ENCODE measurements around the gene SLC26A1.

The SLC26A1 gene

DNA sequence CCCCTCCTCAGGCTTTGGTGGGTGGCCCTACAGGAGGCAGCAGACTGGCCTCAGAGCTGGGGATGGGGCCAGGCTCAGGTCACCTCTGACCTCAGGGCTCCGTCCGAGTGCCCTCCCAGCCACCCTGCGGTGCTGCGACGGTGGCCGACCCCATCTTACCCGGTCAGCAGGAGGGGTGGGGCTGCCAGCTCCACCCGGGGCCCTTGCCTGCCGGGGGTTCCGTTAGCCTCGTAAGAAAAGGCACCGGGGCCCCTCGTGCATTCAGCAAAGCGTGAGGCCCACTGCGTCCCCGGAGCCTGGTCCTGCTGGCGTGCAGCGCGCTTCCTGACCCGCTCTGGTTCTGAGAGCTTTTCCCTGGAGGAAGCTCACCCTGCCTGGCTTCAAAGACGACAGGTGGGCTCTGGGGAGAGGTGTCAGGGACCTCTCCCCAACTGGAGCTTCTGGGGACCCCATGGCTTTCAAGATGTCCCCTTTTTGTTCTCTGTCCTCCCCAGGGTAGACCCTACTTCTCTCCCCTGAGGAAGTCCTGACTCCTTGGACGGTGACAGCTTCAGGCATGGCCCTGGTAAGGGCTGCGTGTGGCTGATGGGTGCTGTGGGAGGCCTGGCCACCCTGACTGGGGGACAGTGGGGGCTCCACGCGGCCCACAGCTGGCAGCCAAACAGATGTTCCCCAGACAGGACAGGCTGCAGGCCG, 34.2 kb upstream of the SLC26A1 start:
- no peak for TF ChIP-seq EZH2phosphoT487 (IDR thresholded peaks at IDR 0.05; ENCODE audit: low read length)
- TF ChIP-seq CTCF (IDR thresholded peaks at IDR 0.05; ENCODE audit: low read length): no peak
- no peak for TF ChIP-seq EZH2 (optimal IDR thresholded peaks at IDR 0.05; ENCODE audit: low read depth, low read length)
- no peak for DNase-seq
- no peaks in the 10 kb centered on the region for H3K27me3 ChIP-seq (replicated peaks; ENCODE audit: insufficient read depth, low read length)
- no peak overlapping the region for H3K4me3 ChIP-seq (ENCODE audit: low read length)
- H3K9ac ChIP-seq (ENCODE audit: low read length): no peak overlapping the region
- no peaks in the 10 kb centered on the region for H3K4me1 ChIP-seq (ENCODE audit: low read length)
- H3K27ac ChIP-seq (ENCODE audit: low read length): no peak overlapping the region
- H4K20me1 ChIP-seq (ENCODE audit: insufficient read depth, low read length): no peaks in the 10 kb centered on the region
- H3K9me3 ChIP-seq (replicated peaks; ENCODE audit: insufficient read depth, low read length): no peaks in the 10 kb centered on the region
- no peaks in the 10 kb centered on the region for H3K36me3 ChIP-seq (replicated peaks; ENCODE audit: insufficient read depth, low read length)
- H3F3A ChIP-seq (ENCODE audit: insufficient read depth, low read length): no peaks in the 10 kb centered on the region
- H3K4me2 ChIP-seq (ENCODE audit: low read depth, low read length): no peak overlapping the region
- H3K9me2 ChIP-seq (replicated peaks; ENCODE audit: insufficient read depth, low read length): no peaks in the 10 kb centered on the region
- no peaks in the 10 kb centered on the region for H3K79me2 ChIP-seq (ENCODE audit: low read length)
- no peak overlapping the region for H2AFZ ChIP-seq (ENCODE audit: low read length)

DNA sequence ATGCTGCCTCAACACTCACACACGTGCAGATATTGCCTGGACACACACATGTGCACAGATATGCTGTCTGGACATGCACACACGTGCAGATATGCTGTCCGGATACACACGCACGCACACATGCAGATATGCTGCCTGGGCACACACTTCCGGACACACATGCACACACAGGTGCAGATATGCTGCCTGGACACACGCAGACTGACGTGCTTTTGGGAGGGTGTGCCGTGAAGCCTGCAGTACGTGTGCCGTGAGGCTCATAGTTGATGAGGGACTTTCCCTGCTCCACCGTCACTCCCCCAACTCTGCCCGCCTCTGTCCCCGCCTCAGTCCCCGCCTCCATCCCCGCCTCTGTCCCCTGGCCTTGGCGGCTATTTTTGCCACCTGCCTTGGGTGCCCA, 32.9 kb upstream of the SLC26A1 start:
- DNase-seq: no peak
- H3K79me2 ChIP-seq (ENCODE audit: low read length): no peaks in the 10 kb centered on the region

GRCh38 chr4:1024882-1025545, 31.8 kb upstream of the SLC26A1 start:
- no peak overlapping the region for H2AFZ ChIP-seq (ENCODE audit: low read length)
- no peaks in the 10 kb centered on the region for H3K9me3 ChIP-seq (replicated peaks; ENCODE audit: insufficient read depth, low read length)
- H4K20me1 ChIP-seq (ENCODE audit: insufficient read depth, low read length): no peaks in the 10 kb centered on the region
- no peak overlapping the region for H3K4me2 ChIP-seq (ENCODE audit: low read depth, low read length)
- H3K9me2 ChIP-seq (replicated peaks; ENCODE audit: insufficient read depth, low read length): no peaks in the 10 kb centered on the region
- H3K27me3 ChIP-seq (replicated peaks; ENCODE audit: insufficient read depth, low read length): no peaks in the 10 kb centered on the region
- H3K27ac ChIP-seq (ENCODE audit: low read length): no peak overlapping the region
- no peaks in the 10 kb centered on the region for H3K4me1 ChIP-seq (ENCODE audit: low read length)
- H3K36me3 ChIP-seq (replicated peaks; ENCODE audit: insufficient read depth, low read length): no peaks in the 10 kb centered on the region
- H3F3A ChIP-seq (ENCODE audit: insufficient read depth, low read length): no peaks in the 10 kb centered on the region
- H3K4me3 ChIP-seq (ENCODE audit: low read length): no peak overlapping the region
- TF ChIP-seq EZH2 (optimal IDR thresholded peaks at IDR 0.05; ENCODE audit: low read depth, low read length) (no peak), EZH2phosphoT487 (IDR thresholded peaks at IDR 0.05; ENCODE audit: low read length) (no peak), CTCF (IDR thresholded peaks at IDR 0.05; ENCODE audit: low read length) (no peak)
- no peak for DNase-seq
- H3K9ac ChIP-seq (ENCODE audit: low read length): no peak overlapping the region
- no peaks in the 10 kb centered on the region for H3K79me2 ChIP-seq (ENCODE audit: low read length)

More for the DNA sequence above, 32.9 kb upstream of the SLC26A1 start:
- Histone ChIP-seq H3K27me3 (replicated peaks; ENCODE audit: insufficient read depth, low read length) (no peaks in the 10 kb centered on the region), H3K4me2 (ENCODE audit: low read depth, low read length) (no peak overlapping the region), H3K9me2 (replicated peaks; ENCODE audit: insufficient read depth, low read length) (no peaks in the 10 kb centered on the region), H3K36me3 (replicated peaks; ENCODE audit: insufficient read depth, low read length) (no peaks in the 10 kb centered on the region), H3K9me3 (replicated peaks; ENCODE audit: insufficient read depth, low read length) (no peaks in the 10 kb centered on the region), H3K4me3 (ENCODE audit: low read length) (no peak overlapping the region), H3K27ac (ENCODE audit: low read length) (no peak overlapping the region), H3K9ac (ENCODE audit: low read length) (no peak overlapping the region), H2AFZ (ENCODE audit: low read length) (no peak overlapping the region), H4K20me1 (ENCODE audit: insufficient read depth, low read length) (no peaks in the 10 kb centered on the region), H3K4me1 (ENCODE audit: low read length) (no peaks in the 10 kb centered on the region), H3F3A (ENCODE audit: insufficient read depth, low read length) (no peaks in the 10 kb centered on the region)
- no peak for TF ChIP-seq EZH2 (optimal IDR thresholded peaks at IDR 0.05; ENCODE audit: low read depth, low read length)
- TF ChIP-seq EZH2phosphoT487 (IDR thresholded peaks at IDR 0.05; ENCODE audit: low read length): no peak
- TF ChIP-seq CTCF (IDR thresholded peaks at IDR 0.05; ENCODE audit: low read length): no peak

Data from MM.1S (cell line).